HepG2 (cell line): ENCODE measurements around the gene NIN. TPM values are rescaled to one million over a fixed set of nuclear protein-coding genes. Genes with fewer than 3 reads are reported as not detected.

Experiments
- ATAC-seq: fragments of 200-7000 bp; cut with Tn5 transposase; 3 replicates; pipeline ENCODE4 v1.9.1; 2020; ENCODE audit warnings: mild to moderate bottlenecking, moderate library complexity
- BruUV-seq: library from RNA; stranded (reverse); fragments of 400-500 nt; replicated peaks from 2 replicates; lab custom pipeline; 2021; lab: Mats Ljungman, UMichigan
- CTCF ChIA-PET: fragments of 300-600 bp; formaldehyde crosslinking; extraction: SDS; loops from one replicate; lab custom pipeline; 2021; ENCODE audit warnings: low total read pairs, inconsistent platforms, low intra/inter-chr PET ratio; lab: Yijun Ruan, JAX
- POLR2A ChIA-PET: fragments of 350-600 bp; sonication (Branson Sonifier 250); formaldehyde crosslinking; loops from one replicate; lab custom pipeline; 2020; ENCODE audit warnings: antibody characterized with exemption, inconsistent platforms; lab: Yijun Ruan, JAX
- DNase-seq: peaks from one replicate; pipeline ENCODE4 v3.0.0-alpha.2; 2015; ENCODE audit warnings: low spot score
- FAIRE-seq: peaks from 3 replicates; lab custom pipeline; 2011; peaks lifted over from hg19 to GRCh38; lab: Jason Lieb, UNC
- H2AFZ ChIP-seq: one replicate; pipeline ENCODE4 v1.6.1; 2011; ENCODE audit warnings: low read length, inconsistent platforms
- H3K27ac ChIP-seq: fragments of 300-600 bp; 3 replicates; pipeline ENCODE4 v1.8.0; 2011; ENCODE audit warnings: mixed run types, mild to moderate bottlenecking, mixed read lengths, low read length, inconsistent platforms; ENCODE audit not compliant: insufficient read depth; ENCODE audit errors: extremely low read length
- H3K27me3 ChIP-seq, 2 experiments: fragments of 200-600 bp in 1 of 2; 2 replicates in 1 of 2; 3 replicates in 1 of 2; pipeline versions ENCODE4 v1.6.0 to v1.8.0; 2011; ENCODE audit warnings: low read length in 2 of 2, mild to moderate bottlenecking in 2 of 2, moderate library complexity in 2 of 2, inconsistent platforms in 1 of 2; ENCODE audit not compliant: insufficient read depth in 2 of 2, control insufficient read depth in 1 of 2
- H3K36me3 ChIP-seq, 2 experiments: fragments of 200-600 bp in 1 of 2; replicated peaks in 1 of 2; 2 replicates in 1 of 2; 3 replicates in 1 of 2; pipeline versions ENCODE4 v1.5.1 to v1.8.0; 2011; ENCODE audit warnings: low read length in 2 of 2, inconsistent platforms in 1 of 2; ENCODE audit not compliant: insufficient read depth in 2 of 2, control insufficient read depth in 1 of 2
- H3K4me1 ChIP-seq: 2 replicates; pipeline ENCODE4 v1.5.1; 2012; ENCODE audit warnings: low read length, inconsistent platforms; ENCODE audit not compliant: insufficient read depth
- H3K4me2 ChIP-seq: 2 replicates; pipeline ENCODE4 v1.6.0; 2011; ENCODE audit warnings: low read depth, low read length, inconsistent platforms
- H3K4me3 ChIP-seq, 3 experiments: fragments of 200-600 bp in 1 of 3; sonication (generic), shearing (Covaris generic) in 1 of 3; replicated peaks in 1 of 3; 2 replicates each; pipeline ENCODE4 v1.5.1; 2011 to 2016; ENCODE audit warnings: low read length in 3 of 3, inconsistent platforms in 2 of 3, low read depth in 2 of 3, mild to moderate bottlenecking in 2 of 3, control low read depth in 1 of 3, mixed read lengths in 1 of 3; ENCODE audit not compliant: insufficient read depth in 1 of 3
- H3K79me2 ChIP-seq: one replicate; pipeline ENCODE4 v1.6.1; 2011; ENCODE audit warnings: low read length, inconsistent platforms; ENCODE audit not compliant: insufficient read depth
- H3K9ac ChIP-seq: 2 replicates; pipeline ENCODE4 v1.6.0; 2011; ENCODE audit warnings: mild to moderate bottlenecking, low read depth, low read length, inconsistent platforms; ENCODE audit not compliant: insufficient read depth
- H3K9me3 ChIP-seq: 2 replicates; pipeline ENCODE4 v1.5.1; 2012; ENCODE audit warnings: mild to moderate bottlenecking, low read length
- H4K20me1 ChIP-seq: 2 replicates; pipeline ENCODE4 v1.6.0; 2011; ENCODE audit warnings: inconsistent platforms, mild to moderate bottlenecking, low read length, moderate library complexity; ENCODE audit not compliant: insufficient read depth
- AKAP8 ChIP-seq: sonication (generic); formaldehyde crosslinking; IDR thresholded peaks from 2 replicates; pipeline ENCODE4 v1.5.1; 2020; ENCODE audit warnings: mild to moderate bottlenecking, missing genetic modification reagents
- CREM ChIP-seq, 2 experiments: sonication (generic) in 1 of 2; formaldehyde crosslinking in 1 of 2; IDR thresholded peaks; 2 replicates each; pipeline versions ENCODE4 v1.4.0 to v1.6.1; 2016 to 2020; ENCODE audit warnings: antibody characterized with exemption in 1 of 2, mild to moderate bottlenecking in 1 of 2, missing genetic modification reagents in 1 of 2
- DRAP1 ChIP-seq: IDR thresholded peaks from 2 replicates; pipeline ENCODE4 v1.6.1; 2016; ENCODE audit warnings: missing genetic modification reagents, missing compliant biosample characterization
- E2F2 ChIP-seq: sonication (generic); formaldehyde crosslinking; IDR thresholded peaks from 2 replicates; pipeline ENCODE4 v1.4.0; 2020; ENCODE audit warnings: missing genetic modification reagents, borderline replicate concordance
- EEA1 ChIP-seq: sonication (generic); formaldehyde crosslinking; IDR thresholded peaks from 2 replicates; pipeline ENCODE4 v1.5.1; 2020; ENCODE audit warnings: mild to moderate bottlenecking, missing genetic modification reagents, borderline replicate concordance
- FOSL2 ChIP-seq: sonication (generic); formaldehyde crosslinking; IDR thresholded peaks from 2 replicates; pipeline ENCODE4 v1.4.0; 2020; ENCODE audit warnings: missing genetic modification reagents
- GPN1 ChIP-seq: sonication (generic); formaldehyde crosslinking; IDR thresholded peaks from 2 replicates; pipeline ENCODE4 v1.5.1; 2020; ENCODE audit warnings: missing genetic modification reagents, borderline replicate concordance
- ISX ChIP-seq: sonication (generic); formaldehyde crosslinking; conservative IDR thresholded peaks from 2 replicates; pipeline ENCODE4 v1.5.0; 2020; ENCODE audit warnings: missing genetic modification reagents
- KDM1A ChIP-seq: IDR thresholded peaks from 2 replicates; pipeline ENCODE4 v1.6.1; 2016; ENCODE audit warnings: missing compliant biosample characterization
- KLF11 ChIP-seq: IDR thresholded peaks from 2 replicates; pipeline ENCODE4 v1.6.1; 2016; ENCODE audit warnings: missing compliant biosample characterization
- MIXL1 ChIP-seq: IDR thresholded peaks from 2 replicates; pipeline ENCODE4 v1.6.1; 2016
- MTA3 ChIP-seq: sonication (generic); formaldehyde crosslinking; IDR thresholded peaks from 2 replicates; pipeline ENCODE4 v1.4.0; 2020; ENCODE audit warnings: missing genetic modification reagents
- NONO ChIP-seq, 2 experiments: fragments of 450-650 bp in 1 of 2; sonication (generic) in 1 of 2; formaldehyde crosslinking in 1 of 2; IDR thresholded peaks in 1 of 2; conservative IDR thresholded peaks in 1 of 2; 2 replicates each; pipeline versions ENCODE4 v1.6.1 to v1.8.0; 2017 to 2022; ENCODE audit warnings: mild to moderate bottlenecking in 1 of 2, missing genetic modification reagents in 1 of 2, moderate library complexity in 1 of 2
- PTBP1 ChIP-seq: fragments of 200-400 bp; formaldehyde crosslinking; IDR thresholded peaks from 2 replicates; pipeline ENCODE4 v1.6.1; 2018; ENCODE audit warnings: low read length, low read depth; ENCODE audit not compliant: poor library complexity, severe bottlenecking
- SALL1 ChIP-seq: sonication (generic); formaldehyde crosslinking; IDR thresholded peaks from 2 replicates; pipeline ENCODE4 v1.8.0; 2022; ENCODE audit warnings: mild to moderate bottlenecking, missing genetic modification reagents
- SMYD3 ChIP-seq: sonication (generic); formaldehyde crosslinking; IDR thresholded peaks from 2 replicates; pipeline ENCODE4 v1.8.1; 2023; ENCODE audit warnings: mild to moderate bottlenecking, missing genetic modification reagents
- SNAPC2 ChIP-seq: sonication (generic); formaldehyde crosslinking; IDR thresholded peaks from 2 replicates; pipeline ENCODE4 v1.8.1; 2022; ENCODE audit warnings: mild to moderate bottlenecking, missing genetic modification reagents
- TAF15 ChIP-seq: fragments of 200-400 bp; formaldehyde crosslinking; IDR thresholded peaks from one replicate; pipeline ENCODE4 v1.6.1; 2018; ENCODE audit warnings: mild to moderate bottlenecking, low read depth, low read length; ENCODE audit not compliant: poor library complexity, severe bottlenecking
- TFAP4 ChIP-seq: sonication (generic); IDR thresholded peaks from 2 replicates; pipeline ENCODE4 v1.6.1; 2016; ENCODE audit warnings: low read depth, borderline replicate concordance
- THAP7 ChIP-seq: sonication (generic); formaldehyde crosslinking; IDR thresholded peaks from 2 replicates; pipeline ENCODE4 v1.8.1; 2023; ENCODE audit warnings: mild to moderate bottlenecking, missing genetic modification reagents
- WIZ ChIP-seq: sonication (generic); formaldehyde crosslinking; IDR thresholded peaks from 2 replicates; pipeline ENCODE4 v1.5.1; 2020; ENCODE audit warnings: mild to moderate bottlenecking, missing genetic modification reagents
- ZBTB8A ChIP-seq: sonication (generic); formaldehyde crosslinking; IDR thresholded peaks from 2 replicates; pipeline ENCODE4 v1.4.0; 2020; ENCODE audit warnings: mild to moderate bottlenecking, low read depth, missing genetic modification reagents, borderline replicate concordance
- ZNF292 ChIP-seq: sonication (generic); formaldehyde crosslinking; IDR thresholded peaks from 2 replicates; pipeline ENCODE4 v1.8.1; 2022; ENCODE audit warnings: mild to moderate bottlenecking, low read depth, missing genetic modification reagents, borderline replicate concordance
- ZNF614 ChIP-seq: IDR thresholded peaks from 2 replicates; pipeline ENCODE4 v1.6.1; 2018; ENCODE audit warnings: missing biosample characterization, missing genetic modification reagents, inconsistent platforms, borderline replicate concordance
- WGBS: methylation state at CpG from one replicate; pipeline ENCODE4 v1.1.6; 2017; ENCODE audit warnings: low lambda C conversion rate; 5-methylcytosine and 5-hydroxymethylcytosine counted together
- in situ Hi-C: cut with HindIII; loops from 2 replicates; pipeline ENCODE4 v1.10.0; 2017; ENCODE audit warnings: low pct_unique_long_range_greater_than_20kb; ENCODE audit not compliant: extremely low pct_ligation_motif_present
- intact Hi-C: fragments of 100-400 bp; cut with micrococcal nuclease; formaldehyde crosslinking; loops from one replicate; pipeline ENCODE4 v1.10.0; 2022; ENCODE audit not compliant: unreplicated experiment
- polyA plus RNA-seq, 8 experiments: library from polyadenylated mRNA; depleted of rRNA in 3 of 8; stranded (reverse) in 7 of 8; unstranded in 1 of 8; fragments of >200 nt; fragmentation: Illumina TruSeq in 4 of 8; extraction: Trizol in 4 of 8; gene quantifications; 2 replicates each; pipeline versions ENCODE4 v1.2.1 to v1.2.3, GENCODE V29; 2011 to 2016; ENCODE audit warnings: low read depth in 4 of 8, missing spikeins in 1 of 8, mixed read lengths in 1 of 8; ENCODE audit not compliant: insufficient read depth in 1 of 8
- total RNA-seq, 5 experiments: library from RNA; depleted of rRNA; stranded (reverse); fragments of >200 nt; fragmentation: Illumina TruSeq; extraction: Trizol; gene quantifications; 2 replicates each; pipeline ENCODE4 v1.2.3, GENCODE V29; 2016; ENCODE audit warnings: low read depth in 1 of 5

Gene NIN
- total and polyA plus RNA-seq, 2 of the 13 experiments (the other 11 are each of a cell fraction or from before 2014, with no cell fraction given), result 2.8 to 9.7 TPM

- no peak for TF ChIP-seq TFAP4
- TF ChIP-seq ZNF614 (CRISPR knock-in tag), result no peak
- TF ChIP-seq KLF11 (CRISPR knock-in tag), result no peak
- TF ChIP-seq SNAPC2 (CRISPR knock-in tag), result no peak
- no peak for TF ChIP-seq MIXL1 (CRISPR knock-in tag)
- TF ChIP-seq FOSL2, result no peak
- no peak for TF ChIP-seq WIZ (CRISPR knock-in tag)
- TF ChIP-seq CREM (IDR thresholded peaks at IDR 0.05), result no peak
- TF ChIP-seq CREM (CRISPR knock-in tag; IDR thresholded peaks at IDR 0.05), result no peak
- TF ChIP-seq E2F2 (CRISPR knock-in tag), result no peak
- TF ChIP-seq GPN1 (CRISPR knock-in tag), result no peak
Measured at GRCh38 chr14:50791201-50791600, 39.8 kb downstream of the NIN start (continued).

GRCh38 chr14:50790589-50790988 lies 40.4 kb downstream of the NIN start:
- Histone ChIP-seq H3K79me2 (no peaks in the 10 kb centered on the region), H3K4me3 (no peak overlapping the region), H3K4me1 (no peaks in the 10 kb centered on the region), H3K36me3 (peaks cover 0 to 1% of the 10 kb centered on the region in 2 experiments; a peak in 1 of 5 replicates), H3K27ac (no peak overlapping the region), H3K9me3 (no peaks in the 10 kb centered on the region), H3K9ac (no peak overlapping the region), H2AFZ (no peak overlapping the region), H4K20me1 (no peaks in the 10 kb centered on the region), H3K27me3 (no peaks in the 10 kb centered on the region), H3K4me2 (no peak overlapping the region)
- intact Hi-C loops, result no loop called here
- ChIA-PET CTCF (no interaction called here), POLR2A (no interaction called here)
- no peak for FAIRE-seq
- no peak for DNase-seq
- no TSS peak for BruUV-seq
- in situ Hi-C loops, result no loop called here
- WGBS, result 97% methylated on average over 2 of the region's 2 CpGs
- no peak for ATAC-seq
- TF ChIP-seq MTA3 (CRISPR knock-in tag), result no peak
- no peak for TF ChIP-seq AKAP8 (CRISPR knock-in tag)
- TF ChIP-seq SALL1 (CRISPR knock-in tag), result no peak
- TF ChIP-seq ISX (CRISPR knock-in tag), result no peak
- no peak for TF ChIP-seq DRAP1 (CRISPR knock-in tag)
- TF ChIP-seq KDM1A, result no peak
- no peak for TF ChIP-seq PTBP1
- TF ChIP-seq THAP7, result no peak
- no peak for TF ChIP-seq SMYD3 (CRISPR knock-in tag)
- no peak for TF ChIP-seq TAF15
- no peak for TF ChIP-seq ZNF292 (CRISPR knock-in tag)
- TF ChIP-seq EEA1 (CRISPR knock-in tag), result no peak
- TF ChIP-seq ZBTB8A (CRISPR knock-in tag), result no peak
- no peak for TF ChIP-seq NONO (IDR thresholded peaks at IDR 0.05)
- no peak for TF ChIP-seq NONO (CRISPR knock-in tag; conservative IDR thresholded peaks at IDR 0.05)
